Measurements from ENCODE around the gene TTC19. TPM values are rescaled to one million over a fixed set of nuclear protein-coding genes. Genes with fewer than 3 reads are reported as not detected.

The TTC19 gene
- total and polyA plus RNA-seq, 2 of the 8 experiments (the other 6 are each of a cell fraction or from before 2014, with no cell fraction given), result 11.8 to 55.0 TPM

- H3K79me2 ChIP-seq (ENCODE audit: control insufficient read depth in 1 of 2, insufficient read depth in 2 of 2, low read length in 2 of 2), result no peaks in the 10 kb centered on the region
- H3K27ac ChIP-seq (ENCODE audit: low read depth, low read length), result no peak overlapping the region
- H2AK5ac ChIP-seq (ENCODE audit: low read depth, low read length), result peak overlapping the region; percentile 18; the same call in 1 of the 2 replicates
- TF ChIP-seq KDM5A (IDR thresholded peaks at IDR 0.05; ENCODE audit: low read length) (no peak), POU5F1 (IDR thresholded peaks at IDR 0.05; ENCODE audit: low read depth, low read length) (no peak), NRF1 (IDR thresholded peaks at IDR 0.05; ENCODE audit: low read depth, low read length) (no peak), TCF12 (IDR thresholded peaks at IDR 0.05; ENCODE audit: low read depth, low read length) (no peak), E2F6 (IDR thresholded peaks at IDR 0.05) (no peak), ASH2L (IDR thresholded peaks at IDR 0.05; ENCODE audit: low read length) (no peak)
- no peak overlapping the region for H4K5ac ChIP-seq (ENCODE audit: insufficient read length, low read depth, low read length)
- no peak overlapping the region for H3K18ac ChIP-seq (ENCODE audit: extremely low read depth, low read length)
- no peak overlapping the region for H3K9ac ChIP-seq (replicated peaks in 1 of 4; ENCODE audit: extremely low read depth in 1 of 4, low read depth in 3 of 4, low read length in 3 of 4)
- H2BK5ac ChIP-seq (ENCODE audit: low read depth, low read length), result no peak overlapping the region
- H3K9me3 ChIP-seq (ENCODE audit: insufficient read depth in 2 of 2, low read depth in 1 of 2, low read length in 1 of 2), result no peaks in the 10 kb centered on the region
- no peak overlapping the region for H2BK15ac ChIP-seq (ENCODE audit: low read length)
- H3K4ac ChIP-seq (replicated peaks; ENCODE audit: insufficient read length, low read depth, low read length), result no peak overlapping the region
- H3K79me1 ChIP-seq (ENCODE audit: low read depth, low read length), result no peaks in the 10 kb centered on the region
- ChIA-PET CTCF (ENCODE audit: partially characterized antibody) (interaction anchor here (3.4 kb wide), 1 partner anchor 13 kb away, joined by 14 read pairs; the partner anchor contains the start of gene ADORA2B), POLR2A (ENCODE audit: partially characterized antibody) (interaction anchor here (2.4 kb wide), 2 partner anchors 8 to 13 kb away, joined by 11 to 12 read pairs; no protein-coding TSS in a partner anchor)
- FAIRE-seq, result no peak
- no peak for DNase-seq (ENCODE audit: low read depth in 1 of 2, low spot score in 2 of 2)
- no peak overlapping the region for H3K23ac ChIP-seq (ENCODE audit: insufficient read length)
- no peaks in the 10 kb centered on the region for H3K27me3 ChIP-seq (replicated peaks in 1 of 4; ENCODE audit: control insufficient read depth in 3 of 4, extremely low read depth in 1 of 4, insufficient read depth in 3 of 4, low read length in 3 of 4)
- H3K4me2 ChIP-seq (ENCODE audit: insufficient read depth in 1 of 2, low read depth in 2 of 2, low read length in 2 of 2), result no peak overlapping the region
- H3K4me3 ChIP-seq (ENCODE audit: extremely low read depth in 1 of 4, insufficient read depth in 2 of 4, low read depth in 3 of 4, low read length in 4 of 4), result no peak overlapping the region
- H2AFZ ChIP-seq (ENCODE audit: low read length), result no peak overlapping the region
- H2BK12ac ChIP-seq (ENCODE audit: low read depth, low read length), result 0 out of 2 replicates have a peak overlapping the region, but pooled peaks have one; percentile 60
- WGBS, 2 experiments (ENCODE audit: extremely low coverage in 1 of 2, insufficient coverage in 1 of 2, insufficient read length in 1 of 2, insufficient replicate concordance in 2 of 2, low coverage in 1 of 2, low lambda C conversion rate in 2 of 2, missing lambda C conversion rate in 1 of 2), result 94% methylated on average over 18 of the region's 19 CpGs; no CpG with 5 or more reads in 1 of the 2 experiments
- H2BK120ac ChIP-seq (replicated peaks; ENCODE audit: low read depth, low read length), result no peak overlapping the region
- no peak overlapping the region for H4K91ac ChIP-seq (replicated peaks; ENCODE audit: insufficient read length, low read length)
- H4K20me1 ChIP-seq (replicated peaks in 1 of 2; ENCODE audit: control insufficient read depth in 1 of 2, insufficient read depth in 2 of 2, low read length in 2 of 2), result no peaks in the 10 kb centered on the region
- 0 out of 2 replicates have a peak overlapping the region, but pooled peaks have one; percentile 29 for H2BK20ac ChIP-seq (ENCODE audit: low read length)
- H3K56ac ChIP-seq (replicated peaks; ENCODE audit: insufficient read length, low read depth, low read length), result no peak overlapping the region
- H3K36me3 ChIP-seq (ENCODE audit: control insufficient read depth in 2 of 4, insufficient read depth in 4 of 4, low read length in 3 of 4), result no peaks in the 10 kb centered on the region
- H4K8ac ChIP-seq (ENCODE audit: extremely low read depth, insufficient read depth, low read length), result no peak overlapping the region
- no peaks in the 10 kb centered on the region for H3K23me2 ChIP-seq (ENCODE audit: low read depth, low read length)
- H3K14ac ChIP-seq (ENCODE audit: insufficient read length), result no peak overlapping the region
- peaks cover 0 to 6% (median 3%) of the 10 kb centered on the region in 4 experiments; a peak in 3 of 7 replicates for H3K4me1 ChIP-seq (replicated peaks in 1 of 4; ENCODE audit: control insufficient read depth in 3 of 4, insufficient read depth in 4 of 4, low read length in 3 of 4)
Observed at GRCh38 chr17:15957608-15958307, 41.9 kb upstream of the TTC19 start.

All from H1 (cell line).